SK-N-DZ (cell line): Measurements from ENCODE around the gene ARL14EP. TPM values are rescaled to one million over a fixed set of nuclear protein-coding genes. Genes with fewer than 3 reads are reported as not detected.

Experiments
- DNase-seq: peaks from one replicate; pipeline ENCODE4 v3.0.0-alpha.2; 2015; ENCODE audit warnings: low spot score
- polyA plus RNA-seq, 2 experiments: library from polyadenylated mRNA; depleted of rRNA; stranded (reverse); fragments of >200 nt; gene quantifications; 2 replicates each; pipeline ENCODE4 v1.2.3, GENCODE V29; 2014

Gene ARL14EP
- polyA plus RNA-seq (2014; cell fraction: cytosol; rRNA removed): 19.9 and 25.2 TPM in 2 replicates
- 22.6 and 28.3 TPM in 2 replicates for polyA plus RNA-seq (2014; cell fraction: nucleus; rRNA removed)

- DNase-seq: peak; percentile 99
Observed at GRCh38 chr11:30322826-30323710, at the start of gene ARL14EP. TSS of gene ARL14EP (plus strand) at chr11:30323104. CDS start at chr11:30330949, 7,845 bp downstream.

- DNase-seq: no peak
Observed at GRCh38 chr11:30277176-30277575, 45.7 kb upstream of the ARL14EP start.

- DNase-seq: no peak
Observed at GRCh38 chr11:30279796-30280195, 43.1 kb upstream of the ARL14EP start.

- DNase-seq: peak; percentile 14
Observed at GRCh38 chr11:30281476-30282288, 41.2 kb upstream of the ARL14EP start.

GRCh38 chr11:30282289-30282631 lies 40.6 kb upstream of the ARL14EP start:
- no peak for DNase-seq

GRCh38 chr11:30284836-30285235 lies 38.1 kb upstream of the ARL14EP start:
- no peak for DNase-seq

GRCh38 chr11:30285416-30286121 lies 37.3 kb upstream of the ARL14EP start:
- DNase-seq: no peak

- DNase-seq: no peak
Observed at GRCh38 chr11:30291331-30291730, 31.6 kb upstream of the ARL14EP start.

- no peak for DNase-seq
Observed at GRCh38 chr11:30292545-30292944, 30.4 kb upstream of the ARL14EP start.

GRCh38 chr11:30295178-30295885 lies 27.6 kb upstream of the ARL14EP start:
- no peak for DNase-seq

GRCh38 chr11:30304620-30305019 lies 18.3 kb upstream of the ARL14EP start:
- no peak for DNase-seq

- no peak for DNase-seq
Observed at GRCh38 chr11:30310623-30311022, 12.3 kb upstream of the ARL14EP start.

- DNase-seq: no peak
Observed at GRCh38 chr11:30311189-30311588, 11.7 kb upstream of the ARL14EP start.

GRCh38 chr11:30312243-30312642 lies 10.7 kb upstream of the ARL14EP start:
- DNase-seq: no peak

- no peak for DNase-seq
Observed at GRCh38 chr11:30313580-30313979, 9.3 kb upstream of the ARL14EP start.

- DNase-seq: no peak
Observed at GRCh38 chr11:30314625-30315024, 8.3 kb upstream of the ARL14EP start.

GRCh38 chr11:30316237-30316636 lies 6.7 kb upstream of the ARL14EP start:
- DNase-seq: no peak

GRCh38 chr11:30317030-30317429 lies 5.9 kb upstream of the ARL14EP start:
- no peak for DNase-seq

GRCh38 chr11:30321321-30321720 lies 1.6 kb upstream of the ARL14EP start:
- no peak for DNase-seq

GRCh38 chr11:30322191-30322590 lies 713 bp upstream of the ARL14EP start:
- DNase-seq: peak; percentile 12

GRCh38 chr11:30326114-30326778 lies 3.3 kb downstream of the ARL14EP start:
- no peak for DNase-seq
